Measurements from ENCODE around the gene BAG2. TPM values are rescaled to one million over a fixed set of nuclear protein-coding genes. Genes with fewer than 3 reads are reported as not detected.

The BAG2 gene
- polyA plus RNA-seq, 2 of the 4 experiments (the other 2 are of a cell fraction) = 9.5 to 13.9 TPM

DNA sequence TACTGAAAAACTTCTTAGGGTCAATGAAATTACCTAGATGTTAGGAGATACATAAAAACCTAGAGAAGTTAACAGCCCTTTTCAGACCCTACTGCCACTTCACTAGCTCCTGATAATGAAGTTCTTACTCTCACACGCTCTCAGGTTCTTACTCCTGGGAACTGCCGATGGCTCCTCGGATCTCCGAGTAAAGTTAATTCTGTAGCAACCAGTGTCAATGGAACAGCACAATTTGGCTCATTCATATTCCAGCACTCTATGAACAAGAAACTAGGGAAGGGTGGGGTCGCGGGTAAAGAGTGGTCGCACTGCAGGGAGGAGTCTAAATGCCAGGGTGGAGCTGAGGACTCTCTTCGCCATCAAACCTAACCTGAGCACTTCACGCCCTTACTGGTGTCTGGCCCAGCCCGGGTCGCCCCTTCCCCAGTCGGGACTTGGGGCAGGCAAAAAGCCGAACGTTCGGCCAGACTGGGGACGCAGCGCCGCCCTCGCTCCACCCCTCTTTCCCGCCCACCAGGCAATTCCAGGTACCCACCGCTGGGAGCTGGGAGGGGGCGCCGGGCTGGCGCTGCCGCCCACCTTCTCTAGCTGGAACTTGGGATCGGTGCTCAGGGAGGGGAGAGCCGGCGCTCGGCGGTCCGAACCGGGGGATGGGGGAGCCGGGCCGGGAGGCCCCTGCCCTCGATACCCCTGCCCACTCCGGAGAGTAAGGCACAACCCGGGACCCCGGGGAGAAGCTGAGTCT, 49.2 kb downstream of the BAG2 start:
- peak overlapping the region; percentile 95 to 98 for H3K27ac ChIP-seq
- no peaks in the 10 kb centered on the region for H3K9me3 ChIP-seq
- H3K4me3 ChIP-seq = peak overlapping the region; percentile 100
- WGBS (ENCODE audit: missing lambda C conversion rate) = 2% methylated on average over 20 of the region's 38 CpGs
- ATAC-seq (peak; percentile 91 to 92), FAIRE-seq (no peak), DNase-seq (ENCODE audit: low read depth in 1 of 2, low spot score in 1 of 2) (peak; percentile 28 to 49)
- TF ChIP-seq, protein P1, sequence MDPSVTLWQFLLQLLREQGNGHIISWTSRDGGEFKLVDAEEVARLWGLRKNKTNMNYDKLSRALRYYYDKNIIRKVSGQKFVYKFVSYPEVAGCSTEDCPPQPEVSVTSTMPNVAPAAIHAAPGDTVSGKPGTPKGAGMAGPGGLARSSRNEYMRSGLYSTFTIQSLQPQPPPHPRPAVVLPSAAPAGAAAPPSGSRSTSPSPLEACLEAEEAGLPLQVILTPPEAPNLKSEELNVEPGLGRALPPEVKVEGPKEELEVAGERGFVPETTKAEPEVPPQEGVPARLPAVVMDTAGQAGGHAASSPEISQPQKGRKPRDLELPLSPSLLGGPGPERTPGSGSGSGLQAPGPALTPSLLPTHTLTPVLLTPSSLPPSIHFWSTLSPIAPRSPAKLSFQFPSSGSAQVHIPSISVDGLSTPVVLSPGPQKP (IDR thresholded peaks at IDR 0.05; ENCODE audit: low read depth, low read length) = no peak
- TF ChIP-seq SMC3 (IDR thresholded peaks at IDR 0.05) (no peak), FOXS1 (CRISPR knock-in tag; IDR thresholded peaks at IDR 0.05) (no peak), ZC3H11A (IDR thresholded peaks at IDR 0.05) (no peak), ZNF302 (CRISPR knock-in tag; IDR thresholded peaks at IDR 0.05) (no peak), TFCP2L1 (CRISPR knock-in tag; IDR thresholded peaks at IDR 0.05) (no peak), POLR2AphosphoS2 (conservative IDR thresholded peaks at IDR 0.05; ENCODE audit: low read length) (no peak), BHLHE40 (IDR thresholded peaks at IDR 0.05; ENCODE audit: low read depth, low read length) (no peak), CHD4 (IDR thresholded peaks at IDR 0.05; ENCODE audit: borderline replicate concordance) (no peak), CEBPB (IDR thresholded peaks at IDR 0.05) (no peak), NPAS2 (CRISPR knock-in tag; IDR thresholded peaks at IDR 0.05; ENCODE audit: borderline replicate concordance) (no peak), MAZ (IDR thresholded peaks at IDR 0.05; ENCODE audit: borderline replicate concordance, low read depth, low read length) (no peak), PBX3 (IDR thresholded peaks at IDR 0.05) (no peak), ZFP36 (IDR thresholded peaks at IDR 0.05; ENCODE audit: borderline replicate concordance, partially characterized antibody) (no peak), HOXB13 (CRISPR knock-in tag; IDR thresholded peaks at IDR 0.05; ENCODE audit: low read depth) (no peak), RARB (CRISPR knock-in tag; IDR thresholded peaks at IDR 0.05) (no peak)
- TF ChIP-seq, protein P2, sequence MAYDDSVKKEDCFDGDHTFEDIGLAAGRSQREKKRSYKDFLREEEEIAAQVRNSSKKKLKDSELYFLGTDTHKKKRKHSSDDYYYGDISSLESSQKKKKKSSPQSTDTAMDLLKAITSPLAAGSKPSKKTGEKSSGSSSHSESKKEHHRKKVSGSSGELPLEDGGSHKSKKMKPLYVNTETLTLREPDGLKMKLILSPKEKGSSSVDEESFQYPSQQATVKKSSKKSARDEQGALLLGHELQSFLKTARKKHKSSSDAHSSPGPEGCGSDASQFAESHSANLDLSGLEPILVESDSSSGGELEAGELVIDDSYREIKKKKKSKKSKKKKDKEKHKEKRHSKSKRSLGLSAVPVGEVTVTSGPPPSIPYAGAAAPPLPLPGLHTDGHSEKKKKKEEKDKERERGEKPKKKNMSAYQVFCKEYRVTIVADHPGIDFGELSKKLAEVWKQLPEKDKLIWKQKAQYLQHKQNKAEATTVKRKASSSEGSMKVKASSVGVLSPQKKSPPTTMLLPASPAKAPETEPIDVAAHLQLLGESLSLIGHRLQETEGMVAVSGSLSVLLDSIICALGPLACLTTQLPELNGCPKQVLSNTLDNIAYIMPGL (CRISPR knock-in tag; IDR thresholded peaks at IDR 0.05; ENCODE audit: borderline replicate concordance) = no peak
- TF ChIP-seq, protein P3, sequence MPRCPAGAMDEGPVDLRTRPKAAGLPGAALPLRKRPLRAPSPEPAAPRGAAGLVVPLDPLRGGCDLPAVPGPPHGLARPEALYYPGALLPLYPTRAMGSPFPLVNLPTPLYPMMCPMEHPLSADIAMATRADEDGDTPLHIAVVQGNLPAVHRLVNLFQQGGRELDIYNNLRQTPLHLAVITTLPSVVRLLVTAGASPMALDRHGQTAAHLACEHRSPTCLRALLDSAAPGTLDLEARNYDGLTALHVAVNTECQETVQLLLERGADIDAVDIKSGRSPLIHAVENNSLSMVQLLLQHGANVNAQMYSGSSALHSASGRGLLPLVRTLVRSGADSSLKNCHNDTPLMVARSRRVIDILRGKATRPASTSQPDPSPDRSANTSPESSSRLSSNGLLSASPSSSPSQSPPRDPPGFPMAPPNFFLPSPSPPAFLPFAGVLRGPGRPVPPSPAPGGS (IDR thresholded peaks at IDR 0.05) = no peak
- CTCF ChIA-PET = interaction anchor here (0.6 to 1.9 kb wide), 11 partner anchors 10 to 523 kb away, joined by 3 to 13 read pairs (median 3); partner anchors contain the start of gene PRIM2
- H3K4me2 ChIP-seq = peak overlapping the region; percentile 87
- H3K4me1 ChIP-seq = no peaks in the 10 kb centered on the region
- POLR2A ChIA-PET = interaction anchor here (0.8 to 1.8 kb wide), 3 partner anchors 10 to 95 kb away, joined by 3 to 10 read pairs (median 6); no protein-coding TSS in a partner anchor
